PFSK-1 (cell line): ENCODE measurements around the gene AANAT.

Experiments used
- FOXP2 ChIP-seq: optimal IDR thresholded peaks from 2 replicates; pipeline ENCODE3; 2011; ENCODE audit warnings: borderline replicate concordance, control low read depth, inconsistent platforms; ENCODE audit not compliant: insufficient read depth; ENCODE audit errors: extremely low read length, extremely low read depth
- POLR2AphosphoS5 ChIP-seq: IDR thresholded peaks from 2 replicates; pipeline ENCODE4 v1.6.1; 2012; ENCODE audit warnings: low read depth, mild to moderate bottlenecking, control low read depth, low read length, moderate library complexity
- REST ChIP-seq, 2 experiments: IDR thresholded peaks; 2 replicates each; pipeline versions ENCODE4 v1.6.1 to v1.8.0; 2011 to 2012; ENCODE audit warnings: low read depth in 2 of 2, low read length in 2 of 2, control low read depth in 1 of 2, inconsistent platforms in 1 of 2, mild to moderate bottlenecking in 1 of 2, moderate library complexity in 1 of 2; ENCODE audit not compliant: insufficient read depth in 1 of 2
- SIN3A ChIP-seq: IDR thresholded peaks from 2 replicates; pipeline ENCODE4 v1.6.1; 2012; ENCODE audit warnings: mild to moderate bottlenecking, low read length, moderate library complexity, borderline replicate concordance; ENCODE audit not compliant: insufficient read depth
- TAF1 ChIP-seq: IDR thresholded peaks from 2 replicates; pipeline ENCODE4 v1.6.1; 2012; ENCODE audit warnings: low read length, control low read depth, borderline replicate concordance; ENCODE audit not compliant: insufficient read depth

Gene AANAT

GRCh38 chr17:76469991-76470739 lies 2.8 kb downstream of the AANAT start:
- TF ChIP-seq SIN3A, result no peak

GRCh38 chr17:76471498-76472257 lies 4.3 kb downstream of the AANAT start:
- no peak for TF ChIP-seq SIN3A
- TF ChIP-seq REST (IDR thresholded peaks at IDR 0.05; ENCODE audit: insufficient read depth in 1 of 2, low read depth in 2 of 2, low read length in 2 of 2), result no peak
- no peak for TF ChIP-seq FOXP2
- TF ChIP-seq POLR2AphosphoS5, result no peak
- TF ChIP-seq TAF1, result no peak

- TF ChIP-seq POLR2AphosphoS5 (no peak), FOXP2 (no peak), TAF1 (no peak), REST (IDR thresholded peaks at IDR 0.05; ENCODE audit: insufficient read depth in 1 of 2, low read depth in 2 of 2, low read length in 2 of 2) (no peak), SIN3A (no peak)
These were observed 4.8 kb downstream of the AANAT start for GRCh38 chr17:76472258-76472645.

- TF ChIP-seq POLR2AphosphoS5 (no peak), FOXP2 (no peak), REST (IDR thresholded peaks at IDR 0.05; ENCODE audit: insufficient read depth in 1 of 2, low read depth in 2 of 2, low read length in 2 of 2) (no peak), TAF1 (no peak), SIN3A (no peak)
These were observed 5.3 kb downstream of the AANAT start for GRCh38 chr17:76472726-76473125.

GRCh38 chr17:76473541-76473985 lies 6.2 kb downstream of the AANAT start:
- TF ChIP-seq TAF1 (no peak), POLR2AphosphoS5 (no peak), REST (IDR thresholded peaks at IDR 0.05; ENCODE audit: insufficient read depth in 1 of 2, low read depth in 2 of 2, low read length in 2 of 2) (no peak), SIN3A (no peak), FOXP2 (no peak)
